HepG2 (cell line): ENCODE results near the gene CMKLR1. TPM values are rescaled to one million over a fixed set of nuclear protein-coding genes. Genes with fewer than 3 reads are reported as not detected.

Experiments
- ATAC-seq: fragments of 200-7000 bp; cut with Tn5 transposase; 3 replicates; pipeline ENCODE4 v1.9.1; 2020; ENCODE audit warnings: mild to moderate bottlenecking, moderate library complexity
- BruUV-seq: library from RNA; stranded (reverse); fragments of 400-500 nt; replicated peaks from 2 replicates; lab custom pipeline; 2021; lab: Mats Ljungman, UMichigan
- CTCF ChIA-PET: fragments of 300-600 bp; formaldehyde crosslinking; extraction: SDS; loops from one replicate; lab custom pipeline; 2021; ENCODE audit warnings: low total read pairs, inconsistent platforms, low intra/inter-chr PET ratio; lab: Yijun Ruan, JAX
- POLR2A ChIA-PET: fragments of 350-600 bp; sonication (Branson Sonifier 250); formaldehyde crosslinking; loops from one replicate; lab custom pipeline; 2020; ENCODE audit warnings: antibody characterized with exemption, inconsistent platforms; lab: Yijun Ruan, JAX
- DNase-seq: peaks from one replicate; pipeline ENCODE4 v3.0.0-alpha.2; 2015; ENCODE audit warnings: low spot score
- FAIRE-seq: peaks from 3 replicates; lab custom pipeline; 2011; peaks lifted over from hg19 to GRCh38; lab: Jason Lieb, UNC
- H2AFZ ChIP-seq: one replicate; pipeline ENCODE4 v1.6.1; 2011; ENCODE audit warnings: low read length, inconsistent platforms
- H3K27ac ChIP-seq: fragments of 300-600 bp; 3 replicates; pipeline ENCODE4 v1.8.0; 2011; ENCODE audit warnings: mixed run types, mild to moderate bottlenecking, mixed read lengths, low read length, inconsistent platforms; ENCODE audit not compliant: insufficient read depth; ENCODE audit errors: extremely low read length
- H3K27me3 ChIP-seq, 2 experiments: fragments of 200-600 bp in 1 of 2; 2 replicates in 1 of 2; 3 replicates in 1 of 2; pipeline versions ENCODE4 v1.6.0 to v1.8.0; 2011; ENCODE audit warnings: low read length in 2 of 2, mild to moderate bottlenecking in 2 of 2, moderate library complexity in 2 of 2, inconsistent platforms in 1 of 2; ENCODE audit not compliant: insufficient read depth in 2 of 2, control insufficient read depth in 1 of 2
- H3K36me3 ChIP-seq, 2 experiments: fragments of 200-600 bp in 1 of 2; replicated peaks in 1 of 2; 2 replicates in 1 of 2; 3 replicates in 1 of 2; pipeline versions ENCODE4 v1.5.1 to v1.8.0; 2011; ENCODE audit warnings: low read length in 2 of 2, inconsistent platforms in 1 of 2; ENCODE audit not compliant: insufficient read depth in 2 of 2, control insufficient read depth in 1 of 2
- H3K4me1 ChIP-seq: 2 replicates; pipeline ENCODE4 v1.5.1; 2012; ENCODE audit warnings: low read length, inconsistent platforms; ENCODE audit not compliant: insufficient read depth
- H3K4me2 ChIP-seq: 2 replicates; pipeline ENCODE4 v1.6.0; 2011; ENCODE audit warnings: low read depth, low read length, inconsistent platforms
- H3K4me3 ChIP-seq, 3 experiments: fragments of 200-600 bp in 1 of 3; sonication (generic), shearing (Covaris generic) in 1 of 3; replicated peaks in 1 of 3; 2 replicates each; pipeline ENCODE4 v1.5.1; 2011 to 2016; ENCODE audit warnings: low read length in 3 of 3, inconsistent platforms in 2 of 3, low read depth in 2 of 3, mild to moderate bottlenecking in 2 of 3, control low read depth in 1 of 3, mixed read lengths in 1 of 3; ENCODE audit not compliant: insufficient read depth in 1 of 3
- H3K79me2 ChIP-seq: one replicate; pipeline ENCODE4 v1.6.1; 2011; ENCODE audit warnings: low read length, inconsistent platforms; ENCODE audit not compliant: insufficient read depth
- H3K9ac ChIP-seq: 2 replicates; pipeline ENCODE4 v1.6.0; 2011; ENCODE audit warnings: mild to moderate bottlenecking, low read depth, low read length, inconsistent platforms; ENCODE audit not compliant: insufficient read depth
- H3K9me3 ChIP-seq: 2 replicates; pipeline ENCODE4 v1.5.1; 2012; ENCODE audit warnings: mild to moderate bottlenecking, low read length
- H4K20me1 ChIP-seq: 2 replicates; pipeline ENCODE4 v1.6.0; 2011; ENCODE audit warnings: inconsistent platforms, mild to moderate bottlenecking, low read length, moderate library complexity; ENCODE audit not compliant: insufficient read depth
- BRF2 ChIP-seq: sonication (generic); formaldehyde crosslinking; IDR thresholded peaks from 2 replicates; pipeline ENCODE4 v1.8.1; 2022; ENCODE audit warnings: mild to moderate bottlenecking, missing genetic modification reagents
- RCOR2 ChIP-seq: IDR thresholded peaks from 2 replicates; pipeline ENCODE4 v1.6.1; 2016; ENCODE audit warnings: missing biosample characterization, missing genetic modification reagents
- RFX5 ChIP-seq: IDR thresholded peaks from 2 replicates; pipeline ENCODE4 v1.6.1; 2011; ENCODE audit warnings: low read depth, low read length, improper control_type of control experiment
- ZNF75D ChIP-seq: sonication (generic); formaldehyde crosslinking; IDR thresholded peaks from 2 replicates; pipeline ENCODE4 v1.8.1; 2023; ENCODE audit warnings: missing genetic modification reagents, mild to moderate bottlenecking, borderline replicate concordance
- WGBS: methylation state at CpG from one replicate; pipeline ENCODE4 v1.1.6; 2017; ENCODE audit warnings: low lambda C conversion rate; 5-methylcytosine and 5-hydroxymethylcytosine counted together
- in situ Hi-C: cut with HindIII; loops from 2 replicates; pipeline ENCODE4 v1.10.0; 2017; ENCODE audit warnings: low pct_unique_long_range_greater_than_20kb; ENCODE audit not compliant: extremely low pct_ligation_motif_present
- intact Hi-C: fragments of 100-400 bp; cut with micrococcal nuclease; formaldehyde crosslinking; loops from one replicate; pipeline ENCODE4 v1.10.0; 2022; ENCODE audit not compliant: unreplicated experiment
- polyA plus RNA-seq, 8 experiments: library from polyadenylated mRNA; depleted of rRNA in 3 of 8; stranded (reverse) in 7 of 8; unstranded in 1 of 8; fragments of >200 nt; fragmentation: Illumina TruSeq in 4 of 8; extraction: Trizol in 4 of 8; gene quantifications; 2 replicates each; pipeline versions ENCODE4 v1.2.1 to v1.2.3, GENCODE V29; 2011 to 2016; ENCODE audit warnings: low read depth in 4 of 8, missing spikeins in 1 of 8, mixed read lengths in 1 of 8; ENCODE audit not compliant: insufficient read depth in 1 of 8
- total RNA-seq, 5 experiments: library from RNA; depleted of rRNA; stranded (reverse); fragments of >200 nt; fragmentation: Illumina TruSeq; extraction: Trizol; gene quantifications; 2 replicates each; pipeline ENCODE4 v1.2.3, GENCODE V29; 2016; ENCODE audit warnings: low read depth in 1 of 5

CMKLR1 gene
- total and polyA plus RNA-seq, 2 of the 13 experiments (the other 11 are each of a cell fraction or from before 2014, with no cell fraction given) = not detected

GRCh38 chr12:108378926-108379325 is 39.8 kb upstream of the CMKLR1 start:
- Histone ChIP-seq H4K20me1 (no peaks in the 10 kb centered on the region), H3K36me3 (no peaks in the 10 kb centered on the region), H3K4me1 (no peaks in the 10 kb centered on the region), H3K27ac (no peak overlapping the region), H3K27me3 (no peaks in the 10 kb centered on the region), H3K79me2 (no peaks in the 10 kb centered on the region), H3K4me2 (no peak overlapping the region), H3K4me3 (no peak overlapping the region), H2AFZ (no peak overlapping the region), H3K9ac (no peak overlapping the region), H3K9me3 (peaks cover 4% of the 10 kb centered on the region)
- WGBS = 4% methylated on average over 3 of the region's 3 CpGs
- BruUV-seq = no TSS peak
- ChIA-PET POLR2A (no interaction called here), CTCF (no interaction called here)
- no peak for DNase-seq
- in situ Hi-C loops (no loop called here), intact Hi-C loops (no loop called here)
- ATAC-seq = no peak
- no peak for FAIRE-seq
- TF ChIP-seq RFX5 = no peak

- no peaks in the 10 kb centered on the region for H3K27me3 ChIP-seq
- no peak overlapping the region for H3K4me2 ChIP-seq
- in situ Hi-C loops = no loop called here
- no peak overlapping the region for H3K4me3 ChIP-seq
- ATAC-seq = no peak
- 0% methylated on average over 1 of the region's 1 CpG for WGBS
- DNase-seq = no peak
- peaks cover 16% of the 10 kb centered on the region for H3K9me3 ChIP-seq
- TF ChIP-seq ZNF75D (CRISPR knock-in tag) = no peak
- no peak for TF ChIP-seq BRF2 (CRISPR knock-in tag)
- no peak for TF ChIP-seq RCOR2 (CRISPR knock-in tag)
- no peak overlapping the region for H3K27ac ChIP-seq
- POLR2A ChIA-PET = no interaction called here
- H3K36me3 ChIP-seq = no peaks in the 10 kb centered on the region
- CTCF ChIA-PET = no interaction called here
- no peaks in the 10 kb centered on the region for H3K4me1 ChIP-seq
- no peaks in the 10 kb centered on the region for H4K20me1 ChIP-seq
- H2AFZ ChIP-seq = no peak overlapping the region
- no TSS peak for BruUV-seq
- no peak overlapping the region for H3K9ac ChIP-seq
- intact Hi-C loops = no loop called here
- no peaks in the 10 kb centered on the region for H3K79me2 ChIP-seq
- no peak for FAIRE-seq
Observed at GRCh38 chr12:108377260-108377659, 38.1 kb upstream of the CMKLR1 start.
